ENCODE measurements around the gene SIRPG. TPM values are rescaled to one million over a fixed set of nuclear protein-coding genes. Genes with fewer than 3 reads are reported as not detected.

SIRPG gene
- total RNA-seq, 2 donors from 2014 or later = not detected

GRCh38 chr20:1625083-1625690 is 32.4 kb downstream of the SIRPG start:
- Mint-ChIP-seq H3K4me3 (no peak overlapping the region), H3K27ac (no peak overlapping the region), H3K27me3 (ENCODE audit: insufficient read depth) (peaks cover 3% of the 10 kb centered on the region), H3K4me1 (no peaks in the 10 kb centered on the region), H3K9me3 (no peaks in the 10 kb centered on the region), H3K36me3 (ENCODE audit: low read depth) (no peaks in the 10 kb centered on the region)
- H3K27ac ChIP-seq (ENCODE audit: low read depth, low read length) = no peak overlapping the region
- TF ChIP-seq CTCF (conservative IDR thresholded peaks at IDR 0.05) = no peak
- H3K4me1 ChIP-seq (ENCODE audit: control insufficient read depth, insufficient read depth, low read length) = no peaks in the 10 kb centered on the region
- no peaks in the 10 kb centered on the region for H3K9me3 ChIP-seq (ENCODE audit: control insufficient read depth, low read length)
- 90% methylated on average over 2 of the region's 2 CpGs; no CpG with 5 or more reads in 1 of the 2 experiments for WGBS, 2 experiments (ENCODE audit: insufficient coverage in 1 of 2, insufficient read length in 1 of 2)
- H3K4me3 ChIP-seq (ENCODE audit: low read length) = no peak overlapping the region
- H3K36me3 ChIP-seq (ENCODE audit: control insufficient read depth, insufficient read depth, low read length) = no peaks in the 10 kb centered on the region
- no peak for DNase-seq
- H3K27me3 ChIP-seq (ENCODE audit: control insufficient read depth, insufficient read depth, low read length, poor library complexity, severe bottlenecking) = no peaks in the 10 kb centered on the region
- no peak overlapping the region for H3K9ac ChIP-seq (ENCODE audit: extremely low read depth, low read length, poor library complexity, severe bottlenecking)

DNA sequence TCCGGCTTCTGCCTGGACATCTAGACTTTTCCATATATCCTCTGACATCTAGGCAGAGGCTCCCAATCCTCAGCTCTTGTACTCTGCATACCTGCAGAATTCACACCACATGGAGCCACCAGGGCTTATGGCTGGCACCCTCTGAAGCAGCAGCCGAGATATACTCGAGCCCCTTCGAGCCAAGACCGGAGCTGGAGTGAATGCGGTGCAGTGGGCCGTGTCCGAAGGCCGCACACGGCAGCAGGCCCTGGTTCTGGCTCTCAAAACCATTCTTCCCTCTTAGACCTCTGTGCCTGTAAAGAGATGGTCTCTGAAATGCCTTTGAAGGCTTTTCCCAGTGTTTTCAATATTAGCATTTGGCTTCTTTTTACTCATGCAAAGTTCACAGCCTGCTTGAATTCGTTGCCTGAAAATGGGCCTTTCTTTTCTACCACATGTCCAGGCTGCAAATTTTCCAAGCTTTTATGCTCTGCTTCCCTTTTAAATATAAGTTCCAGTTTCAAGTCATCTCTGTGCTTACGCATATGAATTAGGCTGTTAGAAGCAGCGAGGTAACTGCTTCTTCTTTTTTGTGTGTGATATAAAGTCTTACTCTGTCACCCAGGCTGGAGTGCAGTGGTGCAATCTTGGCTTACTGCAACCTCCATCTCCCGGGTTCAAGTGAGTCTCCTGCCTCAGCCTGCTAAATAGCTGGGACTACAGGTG is 33.9 kb downstream of the SIRPG start:
- 90 to 94% methylated on average over 5 to 14 of the region's 14 CpGs for WGBS, 2 experiments (ENCODE audit: insufficient coverage in 1 of 2, insufficient read length in 1 of 2)
- no peaks in the 10 kb centered on the region for H3K36me3 Mint-ChIP-seq (ENCODE audit: low read depth)

DNA sequence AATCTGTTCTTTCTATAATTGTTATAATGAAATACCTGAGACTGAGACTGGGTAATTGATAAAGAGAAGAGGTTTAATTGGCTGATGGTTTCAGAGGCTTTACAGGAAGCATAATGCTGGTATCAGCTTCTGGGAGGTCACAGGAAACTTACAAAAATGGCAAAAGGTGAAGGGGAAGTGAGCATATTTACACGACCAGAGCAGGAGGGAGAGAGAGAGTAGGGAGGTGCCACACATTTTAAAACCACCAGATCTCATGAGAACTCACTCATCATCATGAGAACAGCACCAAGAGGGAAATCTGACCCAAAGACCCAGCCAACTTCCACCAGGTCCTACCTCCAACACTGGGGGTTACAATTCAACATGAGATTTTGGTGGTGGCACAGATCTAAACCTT is 35.1 kb downstream of the SIRPG start:
- H3K27me3 Mint-ChIP-seq (ENCODE audit: insufficient read depth) = no peaks in the 10 kb centered on the region
- 56% methylated on average over 1 of the region's 1 CpG; no CpG with 5 or more reads in 1 of the 2 experiments for WGBS, 2 experiments (ENCODE audit: insufficient coverage in 1 of 2, insufficient read length in 1 of 2)
- H3K4me1 Mint-ChIP-seq = no peaks in the 10 kb centered on the region
- H3K4me3 ChIP-seq (ENCODE audit: low read length) = no peak overlapping the region
- H3K36me3 Mint-ChIP-seq (ENCODE audit: low read depth) = no peaks in the 10 kb centered on the region
- no peak overlapping the region for H3K27ac ChIP-seq (ENCODE audit: low read depth, low read length)
- no peaks in the 10 kb centered on the region for H3K4me1 ChIP-seq (ENCODE audit: control insufficient read depth, insufficient read depth, low read length)
- H3K9ac ChIP-seq (ENCODE audit: extremely low read depth, low read length, poor library complexity, severe bottlenecking) = no peak overlapping the region
- TF ChIP-seq CTCF (conservative IDR thresholded peaks at IDR 0.05) = no peak
- no peaks in the 10 kb centered on the region for H3K36me3 ChIP-seq (ENCODE audit: control insufficient read depth, insufficient read depth, low read length)
- H3K9me3 ChIP-seq (ENCODE audit: control insufficient read depth, low read length) = no peaks in the 10 kb centered on the region
- H3K27me3 ChIP-seq (ENCODE audit: control insufficient read depth, insufficient read depth, low read length, poor library complexity, severe bottlenecking) = no peaks in the 10 kb centered on the region
- no peak overlapping the region for H3K27ac Mint-ChIP-seq
- H3K4me3 Mint-ChIP-seq = no peak overlapping the region
- peaks cover 6% of the 10 kb centered on the region for H3K9me3 Mint-ChIP-seq
- DNase-seq = no peak

More for the DNA sequence above, 33.9 kb downstream of the SIRPG start:
- no peak overlapping the region for H3K9ac ChIP-seq (ENCODE audit: extremely low read depth, low read length, poor library complexity, severe bottlenecking)
- no peak for DNase-seq
- Mint-ChIP-seq H3K4me1 (no peaks in the 10 kb centered on the region), H3K27ac (no peak overlapping the region), H3K9me3 (peaks cover 2% of the 10 kb centered on the region), H3K27me3 (ENCODE audit: insufficient read depth) (no peaks in the 10 kb centered on the region), H3K4me3 (no peak overlapping the region)
- H3K36me3 ChIP-seq (ENCODE audit: control insufficient read depth, insufficient read depth, low read length) = no peaks in the 10 kb centered on the region
- H3K4me1 ChIP-seq (ENCODE audit: control insufficient read depth, insufficient read depth, low read length) = no peaks in the 10 kb centered on the region
- no peaks in the 10 kb centered on the region for H3K9me3 ChIP-seq (ENCODE audit: control insufficient read depth, low read length)
- no peak overlapping the region for H3K27ac ChIP-seq (ENCODE audit: low read depth, low read length)
- H3K4me3 ChIP-seq (ENCODE audit: low read length) = no peak overlapping the region
- no peak for TF ChIP-seq CTCF (conservative IDR thresholded peaks at IDR 0.05)
- no peaks in the 10 kb centered on the region for H3K27me3 ChIP-seq (ENCODE audit: control insufficient read depth, insufficient read depth, low read length, poor library complexity, severe bottlenecking)

All from endodermal cell (in vitro differentiated cells).